Nephron (organoid): ENCODE data around the gene MYLK.
A peak's percentile ranks its signal among the peaks of the same experiment; 100 is the strongest.

ENCODE experiments used
- H3K27ac Mint-ChIP-seq, 3 experiments: 2 replicates each; pipeline ENCODE4 v1.8.0; 2020; ENCODE audit warnings: mixed read lengths in 3 of 3, mild to moderate bottlenecking in 2 of 3, moderate library complexity in 1 of 3
- H3K27me3 Mint-ChIP-seq: 2 replicates; pipeline ENCODE4 v1.8.0; 2021; ENCODE audit warnings: low read depth, mild to moderate bottlenecking, moderate library complexity, mixed read lengths
- H3K36me3 Mint-ChIP-seq: 2 replicates; pipeline ENCODE4 v1.8.0; 2020; ENCODE audit warnings: low read depth, mixed read lengths
- H3K4me1 Mint-ChIP-seq: 2 replicates; pipeline ENCODE4 v1.8.0; 2020; ENCODE audit warnings: mixed read lengths
- H3K4me3 Mint-ChIP-seq, 3 experiments: 2 replicates each; pipeline ENCODE4 v1.8.0; 2020; ENCODE audit warnings: mild to moderate bottlenecking in 3 of 3, mixed read lengths in 3 of 3, moderate library complexity in 2 of 3
- H3K9me3 Mint-ChIP-seq: 2 replicates; pipeline ENCODE4 v1.8.0; 2020; ENCODE audit warnings: mixed read lengths
- CTCF ChIP-seq, 3 experiments: fragments of 200-600 bp; sonication (generic); IDR thresholded peaks; one replicate each; pipeline ENCODE4 v1.5.0; 2021; ENCODE audit warnings: antibody characterized with exemption in 3 of 3; ENCODE audit not compliant: unreplicated experiment in 3 of 3

MYLK gene

DNA sequence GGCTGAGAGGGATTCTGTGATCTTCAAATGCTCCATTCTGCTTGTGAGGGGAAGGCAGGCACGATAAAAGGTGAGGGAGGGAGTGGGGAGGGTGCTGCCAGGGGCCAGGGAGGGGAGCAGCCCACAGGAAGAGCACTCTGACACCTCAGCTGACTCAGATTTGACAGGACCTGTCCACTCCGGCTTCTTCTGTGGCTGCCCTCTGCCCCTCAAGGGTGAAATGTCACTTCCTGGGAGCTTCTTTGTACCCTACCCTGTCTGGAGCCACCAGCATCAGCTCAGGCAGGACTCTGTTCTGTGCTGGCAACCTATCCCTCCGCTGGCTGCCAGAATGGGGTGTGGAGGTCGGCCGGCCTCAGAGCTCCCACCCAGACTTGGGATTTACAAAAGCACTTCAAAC, 185.3 kb downstream of the MYLK start:
- H3K27ac Mint-ChIP-seq, result peak overlapping the region; percentile 94 to 99 (median 96)
- H3K9me3 Mint-ChIP-seq, result no peaks in the 10 kb centered on the region
- no peak for TF ChIP-seq CTCF (IDR thresholded peaks at IDR 0.05; ENCODE audit: unreplicated experiment in 3 of 3)
- H3K27me3 Mint-ChIP-seq, result no peaks in the 10 kb centered on the region
- H3K4me3 Mint-ChIP-seq, result peak overlapping the region; percentile 91 to 96 (median 92)
- H3K4me1 Mint-ChIP-seq, result peaks cover 80% of the 10 kb centered on the region
- H3K36me3 Mint-ChIP-seq, result no peaks in the 10 kb centered on the region

GRCh38 chr3:123696808-123697207, 187.3 kb downstream of the MYLK start:
- no peak for TF ChIP-seq CTCF (IDR thresholded peaks at IDR 0.05; ENCODE audit: unreplicated experiment in 3 of 3)
- Mint-ChIP-seq H3K36me3 (peaks cover 7% of the 10 kb centered on the region), H3K4me1 (peaks cover 85% of the 10 kb centered on the region), H3K27me3 (no peaks in the 10 kb centered on the region), H3K4me3 (peak overlapping the region; percentile 91 to 96 (median 92)), H3K27ac (peak overlapping the region; percentile 94 to 99 (median 96)), H3K9me3 (no peaks in the 10 kb centered on the region)

- Mint-ChIP-seq H3K27me3 (no peaks in the 10 kb centered on the region), H3K9me3 (no peaks in the 10 kb centered on the region), H3K36me3 (peaks cover 7% of the 10 kb centered on the region), H3K4me3 (peak overlapping the region; percentile 91 to 96 (median 92)), H3K4me1 (peaks cover 85% of the 10 kb centered on the region), H3K27ac (peak overlapping the region; percentile 94 to 99 (median 96))
- TF ChIP-seq CTCF (IDR thresholded peaks at IDR 0.05; ENCODE audit: unreplicated experiment in 3 of 3), result no peak
These were observed 188.1 kb downstream of the MYLK start for GRCh38 chr3:123695731-123696640.

DNA sequence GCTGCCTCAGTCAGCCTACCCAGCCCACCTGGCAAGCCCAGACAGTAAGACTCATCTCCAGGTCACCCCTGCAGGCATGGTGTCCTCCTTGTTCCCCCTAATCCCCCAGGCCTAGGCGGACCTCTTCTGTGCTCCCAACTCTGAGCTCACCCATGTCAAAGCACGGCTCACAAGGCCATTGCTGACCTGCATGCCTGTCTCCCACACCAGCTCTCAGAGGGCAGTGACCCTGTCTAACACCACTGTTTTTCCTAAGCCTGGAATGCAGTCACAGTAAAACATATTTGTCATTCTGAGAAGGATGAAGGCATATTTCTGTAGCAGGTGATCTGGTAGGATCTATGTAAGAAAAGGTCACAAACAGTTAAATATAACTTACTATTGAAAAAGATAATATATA, 189.0 kb downstream of the MYLK start:
- Mint-ChIP-seq H3K4me3 (peak overlapping the region; percentile 26 to 59 (median 54)), H3K4me1 (peaks cover 81% of the 10 kb centered on the region), H3K9me3 (no peaks in the 10 kb centered on the region), H3K27me3 (no peaks in the 10 kb centered on the region), H3K36me3 (peaks cover 7% of the 10 kb centered on the region), H3K27ac (peak overlapping the region; percentile 94 to 99 (median 96))
- no peak for TF ChIP-seq CTCF (IDR thresholded peaks at IDR 0.05; ENCODE audit: unreplicated experiment in 3 of 3)

DNA sequence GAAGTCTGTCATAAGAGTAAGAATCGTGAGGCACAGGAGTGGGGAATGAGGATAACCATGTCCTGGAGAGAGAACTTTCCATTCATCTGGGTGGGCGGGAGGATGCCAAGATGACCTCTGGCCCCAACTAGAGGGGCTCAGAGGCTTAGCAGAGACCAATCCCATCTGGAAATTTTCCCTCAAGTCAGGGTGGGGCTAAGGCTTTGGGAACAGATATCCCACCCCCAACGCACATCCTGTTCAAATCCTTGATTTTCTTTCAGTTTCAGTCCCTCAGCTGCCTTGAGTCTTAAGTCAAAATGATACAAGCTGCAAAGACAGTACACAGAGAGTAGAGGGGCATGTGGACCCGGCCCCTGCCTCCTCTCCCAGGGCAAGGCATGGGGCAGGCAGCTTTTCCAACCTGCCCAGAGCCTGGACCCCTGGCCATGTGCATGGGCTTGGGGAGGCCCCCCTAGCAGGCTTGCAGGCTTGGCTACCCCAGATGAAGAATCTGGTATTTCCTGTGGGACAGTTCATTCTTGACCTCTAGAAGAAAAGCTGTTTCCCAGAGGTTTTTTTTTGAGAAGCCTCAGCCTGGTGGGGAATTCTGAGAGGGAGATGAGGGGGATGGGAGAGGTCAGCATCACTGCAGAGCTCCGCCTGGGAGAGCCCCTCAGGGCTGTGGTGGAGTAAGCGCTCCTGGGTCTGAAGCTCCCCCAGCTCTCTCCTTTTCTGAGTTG, 189.6 kb downstream of the MYLK start:
- peak overlapping the region; percentile 45 to 52 (median 50) for H3K4me3 Mint-ChIP-seq
- TF ChIP-seq CTCF (IDR thresholded peaks at IDR 0.05; ENCODE audit: unreplicated experiment in 3 of 3), result no peak
- H3K9me3 Mint-ChIP-seq, result no peaks in the 10 kb centered on the region
- peaks cover 7% of the 10 kb centered on the region for H3K36me3 Mint-ChIP-seq
- peaks cover 77% of the 10 kb centered on the region for H3K4me1 Mint-ChIP-seq
- peak overlapping the region; percentile 94 to 99 (median 96) for H3K27ac Mint-ChIP-seq
- no peaks in the 10 kb centered on the region for H3K27me3 Mint-ChIP-seq
